Skin epidermis (tissue), 12 donors: ENCODE results near the gene PPP1R15B.

Source experiments
- H3K27ac ChIP-seq, 21 experiments: fragments of 200-600 bp; sonication (generic) in 11 of 21; one replicate each; pipeline ENCODE4 v1.5.0; 2020; ENCODE audit warnings: mild to moderate bottlenecking in 3 of 21, inconsistent platforms in 2 of 21, moderate library complexity in 2 of 21
- H3K4me3 ChIP-seq, 7 experiments: fragments of 200-600 bp; sonication (generic) in 2 of 7; one replicate each; pipeline ENCODE4 v1.5.0; 2020; ENCODE audit warnings: inconsistent platforms in 2 of 7, mild to moderate bottlenecking in 2 of 7, moderate library complexity in 1 of 7

The PPP1R15B gene

DNA sequence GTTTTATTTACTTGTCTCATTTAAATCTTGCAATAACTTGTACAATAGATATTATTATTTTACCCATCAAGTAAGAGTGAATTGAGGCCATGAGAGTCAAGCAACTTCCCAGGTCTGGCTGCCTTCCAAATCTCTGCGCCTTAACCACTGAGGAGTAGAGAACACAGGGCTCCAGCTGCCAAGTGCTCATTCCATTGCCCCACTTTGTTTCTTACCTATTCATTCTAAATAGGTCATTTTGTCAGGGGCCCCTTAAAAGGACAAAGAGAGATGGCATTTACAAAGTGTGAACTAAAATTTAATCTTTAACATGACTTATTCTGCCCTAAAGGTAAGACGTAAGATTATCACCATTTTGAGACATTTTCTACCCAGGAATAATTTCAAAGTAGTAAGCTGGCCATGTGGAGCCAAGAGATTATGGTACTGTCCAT is 3.5 kb downstream of the PPP1R15B start:
- Histone ChIP-seq H3K27ac (peak overlapping the region in 6 of 21 experiments; percentile 24 to 100 (median 48)), H3K4me3 (peak overlapping the region; percentile 68 to 91 (median 80))

GRCh38 chr1:204407295-204407971 is 4.2 kb downstream of the PPP1R15B start:
- Histone ChIP-seq H3K4me3 (peak overlapping the region; percentile 68 to 91 (median 80)), H3K27ac (peak overlapping the region in 4 of 21 experiments; percentile 24 to 100 (median 34))

DNA sequence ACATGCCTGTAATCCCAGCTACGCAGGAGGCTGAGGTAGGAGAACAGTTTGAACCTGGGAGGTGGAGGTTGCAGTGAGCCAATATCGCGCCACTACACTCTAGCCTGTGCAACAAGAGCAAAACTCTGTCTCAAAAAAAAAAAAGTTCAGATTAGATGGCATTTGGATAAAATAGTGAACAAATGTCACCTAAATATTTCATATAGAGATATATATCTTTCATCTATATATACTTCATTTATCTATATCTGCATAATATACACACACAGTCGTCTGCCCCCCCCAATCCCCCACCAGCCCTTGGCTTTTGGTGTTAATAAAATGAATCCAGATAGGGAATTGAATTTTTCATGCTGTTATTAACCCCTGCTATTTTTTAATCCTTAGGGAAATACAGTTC is 5.0 kb downstream of the PPP1R15B start:
- peak overlapping the region; percentile 68 to 91 (median 80) for H3K4me3 ChIP-seq
- peak overlapping the region in 1 of 21 experiments; percentile 16 for H3K27ac ChIP-seq

DNA sequence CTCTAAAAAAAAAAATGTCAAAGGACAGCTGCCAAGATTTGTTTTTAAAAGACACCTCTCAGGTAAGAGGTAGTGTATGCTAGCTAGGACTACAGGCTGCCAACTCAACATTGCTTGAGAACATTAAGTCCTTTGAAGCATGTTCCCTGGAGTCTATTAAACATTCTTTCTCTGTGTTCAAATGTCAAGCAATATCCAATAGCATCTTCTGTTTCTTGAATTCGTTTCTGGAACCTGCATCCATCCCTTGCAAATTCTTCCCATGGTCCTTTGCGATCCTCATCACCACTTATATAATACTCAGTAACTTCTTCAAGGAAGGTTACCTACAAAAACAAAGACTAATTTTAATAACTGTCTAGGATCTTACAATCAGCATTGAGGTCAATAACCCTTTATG is 5.6 kb downstream of the PPP1R15B start:
- peak overlapping the region in 1 of 21 experiments; percentile 16 for H3K27ac ChIP-seq

DNA sequence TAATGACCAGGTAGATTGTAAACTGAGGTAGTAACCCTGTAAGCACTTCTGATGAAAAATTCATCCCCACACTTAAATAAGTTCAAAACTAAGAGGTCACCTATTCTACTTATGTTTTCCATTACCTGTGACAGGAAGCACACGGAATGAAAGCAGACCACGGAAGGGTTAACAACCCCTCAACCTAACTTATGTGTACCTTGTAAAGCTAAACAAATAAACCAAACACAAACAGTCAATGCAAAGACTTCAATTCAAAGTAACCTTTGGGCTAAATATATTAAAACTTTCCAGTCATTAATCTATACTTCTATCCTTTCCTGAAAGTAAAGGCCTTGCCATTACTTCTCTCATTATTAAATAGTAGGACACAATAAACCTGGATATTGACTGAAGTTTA is 7.0 kb downstream of the PPP1R15B start:
- no peak overlapping the region for H3K4me3 ChIP-seq
- no peak overlapping the region for H3K27ac ChIP-seq

More for the DNA sequence above, 5.6 kb downstream of the PPP1R15B start:
- peak overlapping the region in 3 of 7 experiments; percentile 70 to 91 (median 85) for H3K4me3 ChIP-seq

DNA sequence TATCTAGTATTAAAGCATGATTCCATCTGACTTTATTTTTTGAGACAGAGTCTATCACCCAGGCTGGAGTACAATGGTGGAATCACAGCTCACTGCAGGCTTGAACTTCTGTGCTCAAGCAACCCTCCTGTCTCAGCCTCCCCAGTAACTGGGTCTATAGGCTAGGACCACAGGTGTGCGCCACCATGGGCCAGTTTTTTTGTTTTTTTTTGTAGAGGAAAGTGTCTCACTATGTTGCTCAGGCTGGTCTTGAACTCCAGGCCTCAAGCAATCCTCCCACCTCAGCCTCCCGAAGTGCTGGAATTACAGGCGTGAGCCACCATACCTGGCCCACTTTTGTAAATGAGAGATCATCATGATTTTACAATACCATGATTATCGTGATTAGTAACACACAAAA is 9.2 kb downstream of the PPP1R15B start:
- H3K27ac ChIP-seq: no peak overlapping the region
- H3K4me3 ChIP-seq: no peak overlapping the region

GRCh38 chr1:204401730-204402129 is 9.9 kb downstream of the PPP1R15B start:
- no peak overlapping the region for H3K27ac ChIP-seq

GRCh38 chr1:204400882-204401510 is 10.6 kb downstream of the PPP1R15B start:
- Histone ChIP-seq H3K27ac (no peak overlapping the region), H3K4me3 (no peak overlapping the region)

More at GRCh38 chr1:204401730-204402129, 9.9 kb downstream of the PPP1R15B start:
- no peak overlapping the region for H3K4me3 ChIP-seq

DNA sequence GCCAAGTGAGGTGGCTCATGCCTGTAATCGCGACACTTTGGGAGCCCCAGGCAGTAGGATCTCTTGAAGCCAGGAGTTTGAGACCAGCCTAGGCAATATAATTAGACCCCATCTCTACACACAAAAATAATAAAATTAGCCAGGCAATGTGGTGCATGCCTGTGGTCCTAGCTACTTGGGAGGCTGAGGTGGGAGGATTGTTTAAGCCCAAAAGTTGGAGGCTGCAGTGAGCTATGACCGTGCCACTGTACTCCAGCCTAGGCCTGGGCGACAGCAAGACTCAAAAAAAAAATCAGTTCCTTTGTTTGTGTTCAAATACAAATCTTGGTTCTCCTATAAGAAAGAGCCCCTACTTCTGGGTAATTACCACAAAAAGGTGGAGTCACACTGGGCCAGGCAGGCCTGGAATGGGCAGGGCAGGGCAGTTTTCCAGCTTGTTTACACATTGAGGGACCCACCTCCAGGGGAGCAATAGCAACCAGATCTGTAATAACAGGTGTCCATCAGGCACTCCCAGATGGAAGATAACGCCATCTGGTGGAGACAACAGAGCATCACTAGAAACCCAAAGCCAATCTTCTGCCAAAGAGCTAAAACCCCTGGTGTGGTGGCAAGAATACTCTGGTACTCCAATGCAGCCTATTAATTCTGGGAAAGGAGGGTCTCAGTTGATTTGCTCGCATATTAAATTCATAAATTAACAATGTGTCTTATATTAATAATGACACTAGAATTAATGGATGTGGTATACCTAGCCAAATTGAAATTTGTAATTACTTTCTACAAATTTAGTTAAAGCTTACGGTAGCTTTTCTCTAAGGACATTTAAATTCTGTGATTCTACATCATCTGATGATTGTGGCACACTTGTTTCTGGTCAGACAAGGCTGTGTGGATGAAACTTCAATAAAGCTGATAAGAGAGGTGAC is 13.2 kb downstream of the PPP1R15B start:
- Histone ChIP-seq H3K27ac (peak overlapping the region in 1 of 21 experiments; percentile 49), H3K4me3 (no peak overlapping the region)

DNA sequence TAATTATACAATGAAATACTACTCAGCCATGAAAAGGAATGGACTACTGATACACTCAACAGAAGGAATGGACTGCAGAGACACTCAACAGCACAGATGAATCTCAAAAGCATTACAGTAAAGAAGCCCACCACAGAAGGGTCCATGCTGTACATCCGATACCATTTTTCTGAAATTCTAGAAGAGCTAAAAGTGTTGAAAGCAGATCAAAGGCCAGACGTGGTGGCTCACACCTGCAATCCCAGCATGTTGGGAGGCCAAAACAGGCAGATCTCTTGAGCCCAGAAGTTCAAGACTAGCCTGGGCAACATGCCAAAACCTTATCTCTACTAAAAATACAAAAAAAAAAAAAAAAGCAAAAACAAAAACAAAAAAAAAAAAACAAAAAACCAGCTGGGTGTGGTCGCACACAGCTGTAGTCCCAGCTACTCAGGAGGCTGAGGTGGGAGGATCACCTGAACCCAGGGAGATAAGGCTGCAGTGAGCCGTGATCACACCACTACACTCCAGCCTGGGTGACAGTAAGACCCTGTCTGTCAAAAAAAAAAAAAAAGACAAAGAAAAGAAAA is 15.5 kb downstream of the PPP1R15B start:
- no peak overlapping the region for H3K27ac ChIP-seq
- no peak overlapping the region for H3K4me3 ChIP-seq

GRCh38 chr1:204391629-204392028 is 20.0 kb downstream of the PPP1R15B start:
- H3K27ac ChIP-seq: no peak overlapping the region

GRCh38 chr1:204390751-204391466 is 20.7 kb downstream of the PPP1R15B start:
- Histone ChIP-seq H3K27ac (no peak overlapping the region), H3K4me3 (no peak overlapping the region)

More at GRCh38 chr1:204391629-204392028, 20.0 kb downstream of the PPP1R15B start:
- H3K4me3 ChIP-seq: no peak overlapping the region

DNA sequence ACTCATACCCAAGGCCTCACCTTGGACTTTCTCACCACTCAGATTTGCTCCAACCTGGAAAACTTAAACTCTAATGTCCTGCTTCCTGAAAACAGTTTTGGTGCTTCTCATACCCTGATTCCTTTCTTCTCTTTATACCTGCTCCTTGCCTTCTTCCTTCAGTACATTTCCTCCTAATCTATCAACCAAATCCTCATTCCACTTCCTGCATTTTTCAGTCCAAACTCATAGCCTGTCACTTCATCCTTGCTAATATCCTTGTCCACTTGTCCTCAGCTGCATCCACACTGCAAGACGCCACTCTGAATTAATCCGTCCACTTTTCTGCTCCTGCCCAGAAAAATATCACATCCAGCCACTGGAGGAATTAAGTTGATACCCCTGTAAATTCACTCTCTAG is 25.9 kb downstream of the PPP1R15B start:
- H3K27ac ChIP-seq: no peak overlapping the region
- no peak overlapping the region for H3K4me3 ChIP-seq

DNA sequence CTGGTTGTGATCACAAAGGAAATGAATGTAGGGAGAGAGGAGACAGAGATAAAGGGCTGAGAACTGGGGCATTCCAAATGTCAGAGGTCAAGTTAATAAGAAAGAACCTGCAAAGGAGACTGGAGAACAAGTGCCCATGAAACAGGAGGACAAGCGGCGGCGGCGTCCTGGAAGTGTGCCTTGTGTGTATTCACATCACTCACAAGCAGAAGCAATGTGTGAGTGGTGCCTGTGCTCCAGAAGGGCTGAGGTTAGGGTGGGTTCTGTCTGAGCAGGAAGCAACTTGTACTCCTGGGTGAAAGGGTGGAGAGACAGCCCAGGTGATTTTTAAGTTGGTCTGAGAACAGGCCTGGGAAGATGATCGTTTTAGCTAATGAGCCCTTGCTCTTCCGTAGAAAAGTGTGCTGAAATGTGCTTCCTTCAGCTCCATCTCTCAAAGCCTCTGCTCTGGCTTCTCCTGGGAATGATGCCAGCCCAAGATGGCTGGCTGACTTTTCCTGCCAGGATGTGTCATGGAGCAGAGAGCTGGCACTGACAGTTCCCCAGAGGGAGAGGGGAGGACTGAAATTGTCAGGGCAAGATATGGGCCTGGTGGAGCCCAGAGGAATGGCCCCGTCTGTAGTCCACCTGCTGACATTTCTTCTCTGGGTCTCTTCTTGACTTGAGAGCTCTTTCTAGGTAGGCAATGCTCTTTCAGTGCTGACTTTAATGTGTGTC is 26.8 kb downstream of the PPP1R15B start:
- Histone ChIP-seq H3K27ac (peak overlapping the region in 4 of 21 experiments; percentile 0 to 42 (median 28)), H3K4me3 (no peak overlapping the region)

- H3K4me3 ChIP-seq: no peak overlapping the region
- no peak overlapping the region for H3K27ac ChIP-seq
These were observed 28.3 kb downstream of the PPP1R15B start for GRCh38 chr1:204383163-204383904.

DNA sequence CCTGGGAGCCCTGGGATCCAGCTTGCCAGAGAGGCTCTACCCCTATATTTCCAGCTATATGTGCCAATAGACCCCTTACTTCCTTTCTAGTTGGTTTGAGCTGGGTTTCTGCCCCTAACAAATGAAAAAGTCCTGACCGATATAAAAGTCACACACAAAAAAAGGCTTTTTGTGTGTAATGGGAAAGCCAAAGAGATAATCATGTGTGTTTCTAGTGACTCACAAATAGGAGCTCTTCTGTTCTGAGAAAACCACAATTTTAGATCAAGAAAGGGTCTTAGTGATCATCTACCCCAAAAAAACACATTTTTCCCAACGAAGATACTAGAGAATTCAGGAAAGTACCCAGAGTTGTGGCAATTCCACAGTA is 28.9 kb downstream of the PPP1R15B start:
- Histone ChIP-seq H3K27ac (peak overlapping the region in 1 of 21 experiments; percentile 20), H3K4me3 (peak overlapping the region in 2 of 7 experiments; percentile 2)

- Histone ChIP-seq H3K27ac (peak overlapping the region in 1 of 21 experiments; percentile 32), H3K4me3 (no peak overlapping the region)
These were observed 31.3 kb downstream of the PPP1R15B start for GRCh38 chr1:204380293-204380831.
